Cardiac septum (tissue), 1 donor: Measurements from ENCODE around the gene SUN1. TPM values are rescaled to one million over a fixed set of nuclear protein-coding genes. Genes with fewer than 3 reads are reported as not detected.
"Not testable (repeated sequence)": the region's sequence is repeated elsewhere in the genome, so short reads cannot be mapped to it uniquely, and the experiment has no call there.

ENCODE experiments used
- DNase-seq: peaks from one replicate; pipeline ENCODE4 v3.0.0-alpha.2; 2020; ENCODE audit warnings: low spot score
- intact Hi-C: fragments of 100-400 bp; cut with DNase I; formaldehyde crosslinking; loops from one replicate; pipeline ENCODE4 v1.14.0; 2022
- total RNA-seq: library from RNA; stranded (reverse); fragmentation: NEBNext Ultra II Directional; extraction: Animal tissue kit (Norgen Biotek cat#: 25700); gene quantifications from one replicate; pipeline ENCODE4 v1.2.1, GENCODE V29; 2021
- donor health status: DM: no; HTN: no; CAD: no.

SUN1 gene
- total RNA-seq, 1 donor from 2014 or later, result 153 TPM

- intact Hi-C loops, result no loop called here
- peak; percentile 61 for DNase-seq
Measured at GRCh38 chr7:921581-922333, 89.5 kb downstream of the SUN1 start.

GRCh38 chr7:922334-923107, 90.2 kb downstream of the SUN1 start:
- DNase-seq, result peak; percentile 51
- intact Hi-C loops, result no loop called here

- intact Hi-C loops, result no loop called here
- peak; percentile 91 for DNase-seq
Measured at GRCh38 chr7:923108-924041, 91.1 kb downstream of the SUN1 start.

GRCh38 chr7:924042-924441, 91.8 kb downstream of the SUN1 start:
- intact Hi-C loops, result not testable (repeated sequence)
- DNase-seq, result peak; percentile 0

Other genes starting within 250 kb of the SUN1 start
- 22.1 TPM for gene DNAAF5, start 105.8 kb upstream of the SUN1 start, total RNA-seq
- 13.5 TPM for gene PRKAR1B, start 105.2 kb upstream of the SUN1 start, total RNA-seq
- 21.3 TPM for gene GET4, start 44.1 kb downstream of the SUN1 start, total RNA-seq
- 12.5 TPM for gene ADAP1, start 122.2 kb downstream of the SUN1 start, total RNA-seq
- gene COX19, start 143.1 kb downstream of the SUN1 start, total RNA-seq, result 7.3 TPM
- not detected for gene CYP2W1, start 150.7 kb downstream of the SUN1 start, total RNA-seq
- gene GPR146, start 212.1 kb downstream of the SUN1 start, total RNA-seq, result 12.6 TPM